Adrenal gland (tissue), 5 donors: ENCODE results near the gene SPPL3.

Source experiments
- POLR2A ChIP-seq, 2 donors: fragments of 450-650 bp; IDR thresholded peaks; one replicate each; pipeline ENCODE4 v1.6.1; 2017; ENCODE audit warnings: antibody characterized with exemption in 2 of 2, mild to moderate bottlenecking in 2 of 2, moderate library complexity in 1 of 2
- TF ChIP-seq, protein P1 (sequence below), 6 experiments: fragments of 450-650 bp in 4 of 6; fragments of 200-600 bp in 2 of 6; sonication (generic) in 1 of 6; IDR thresholded peaks; 1 replicate in 5 of 6; 2 replicates in 1 of 6; pipeline versions ENCODE4 v1.5.1 to v1.8.0; 2016 to 2021; ENCODE audit warnings: antibody characterized with exemption in 6 of 6, mild to moderate bottlenecking in 2 of 6, moderate library complexity in 1 of 6
- donor health status: DM: no; HTN: no; CAD: no.

DNA sequence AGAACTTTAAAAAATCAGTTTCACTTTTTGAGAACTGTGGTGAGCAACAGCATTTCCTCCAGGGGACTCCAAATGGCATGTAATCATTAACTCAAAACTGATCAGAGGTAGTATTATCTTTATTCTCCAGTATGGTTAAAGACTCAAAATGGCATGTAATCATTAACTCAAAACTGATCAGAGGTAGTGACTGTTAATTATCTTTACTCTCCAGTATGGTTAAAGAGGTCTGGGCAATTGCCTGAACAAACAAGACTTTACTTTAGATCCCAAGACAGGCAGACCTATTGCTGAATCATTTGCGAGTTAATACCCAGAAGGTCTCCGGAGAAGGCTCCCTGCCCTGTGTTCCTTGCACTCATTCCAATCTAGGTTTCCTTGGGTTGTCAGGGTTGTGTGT, 185.1 kb downstream of the SPPL3 start:
- TF ChIP-seq, protein P1, sequence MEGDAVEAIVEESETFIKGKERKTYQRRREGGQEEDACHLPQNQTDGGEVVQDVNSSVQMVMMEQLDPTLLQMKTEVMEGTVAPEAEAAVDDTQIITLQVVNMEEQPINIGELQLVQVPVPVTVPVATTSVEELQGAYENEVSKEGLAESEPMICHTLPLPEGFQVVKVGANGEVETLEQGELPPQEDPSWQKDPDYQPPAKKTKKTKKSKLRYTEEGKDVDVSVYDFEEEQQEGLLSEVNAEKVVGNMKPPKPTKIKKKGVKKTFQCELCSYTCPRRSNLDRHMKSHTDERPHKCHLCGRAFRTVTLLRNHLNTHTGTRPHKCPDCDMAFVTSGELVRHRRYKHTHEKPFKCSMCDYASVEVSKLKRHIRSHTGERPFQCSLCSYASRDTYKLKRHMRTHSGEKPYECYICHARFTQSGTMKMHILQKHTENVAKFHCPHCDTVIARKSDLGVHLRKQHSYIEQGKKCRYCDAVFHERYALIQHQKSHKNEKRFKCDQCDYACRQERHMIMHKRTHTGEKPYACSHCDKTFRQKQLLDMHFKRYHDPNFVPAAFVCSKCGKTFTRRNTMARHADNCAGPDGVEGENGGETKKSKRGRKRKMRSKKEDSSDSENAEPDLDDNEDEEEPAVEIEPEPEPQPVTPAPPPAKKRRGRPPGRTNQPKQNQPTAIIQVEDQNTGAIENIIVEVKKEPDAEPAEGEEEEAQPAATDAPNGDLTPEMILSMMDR (IDR thresholded peaks at IDR 0.05) = no peak
- TF ChIP-seq POLR2A (IDR thresholded peaks at IDR 0.05) = no peak
